Measurements from ENCODE around the gene APOBR. TPM values are rescaled to one million over a fixed set of nuclear protein-coding genes. Genes with fewer than 3 reads are reported as not detected.

APOBR gene
- polyA plus RNA-seq, 1 donor: 1.2 TPM

Other genes starting within 250 kb of the APOBR start
- gene SBK1, start 202.1 kb upstream of the APOBR start, polyA plus RNA-seq (ENCODE audit: insufficient read length): 24.7 TPM
- gene NPIPB6, start 131.1 kb upstream of the APOBR start, polyA plus RNA-seq (ENCODE audit: insufficient read length): 1.4 TPM
- 105 TPM for gene EIF3CL, start 90.8 kb upstream of the APOBR start, polyA plus RNA-seq (ENCODE audit: insufficient read length)
- not detected for gene NPIPB7, start 22.3 kb upstream of the APOBR start, polyA plus RNA-seq (ENCODE audit: insufficient read length)
- gene CLN3, start 2.6 kb upstream of the APOBR start, polyA plus RNA-seq (ENCODE audit: insufficient read length): 17.4 TPM
- gene IL27, start 12.2 kb downstream of the APOBR start, polyA plus RNA-seq (ENCODE audit: insufficient read length): not detected
- gene NUPR1, start 44.3 kb downstream of the APOBR start, polyA plus RNA-seq (ENCODE audit: insufficient read length): 29.7 TPM
- 19.8 TPM for gene SGF29, start 59.3 kb downstream of the APOBR start, polyA plus RNA-seq (ENCODE audit: insufficient read length)
- gene SULT1A2, start 102.4 kb downstream of the APOBR start, polyA plus RNA-seq (ENCODE audit: insufficient read length): 0.96 TPM
- 8.8 TPM for gene SULT1A1, start 115.4 kb downstream of the APOBR start, polyA plus RNA-seq (ENCODE audit: insufficient read length)
- gene NPIPB8, start 143.4 kb downstream of the APOBR start, polyA plus RNA-seq (ENCODE audit: insufficient read length): 2.6 TPM
- gene EIF3C, start 216.8 kb downstream of the APOBR start, polyA plus RNA-seq (ENCODE audit: insufficient read length): 599 TPM